Mucosa of rectum (tissue), 2 donors: ENCODE measurements around the gene NOL4L.

Source experiments
- H3K27ac ChIP-seq, 2 donors: one replicate each; pipeline ENCODE4 v1.7.0; 2013; ENCODE audit warnings: inconsistent platforms in 2 of 2, low read depth in 2 of 2, low read length in 2 of 2
- H3K27me3 ChIP-seq, 2 donors: one replicate each; pipeline ENCODE4 v1.7.0; 2013; ENCODE audit warnings: low read length in 2 of 2; ENCODE audit not compliant: control insufficient read depth in 2 of 2, insufficient read depth in 2 of 2
- H3K36me3 ChIP-seq, 2 donors: one replicate each; pipeline ENCODE4 v1.7.0; 2013; ENCODE audit warnings: low read length in 2 of 2; ENCODE audit not compliant: control insufficient read depth in 2 of 2, insufficient read depth in 2 of 2
- H3K4me1 ChIP-seq, 2 donors: one replicate each; pipeline ENCODE4 v1.7.0; 2013; ENCODE audit warnings: low read length in 2 of 2, mild to moderate bottlenecking in 1 of 2; ENCODE audit not compliant: control insufficient read depth in 2 of 2, insufficient read depth in 2 of 2
- H3K4me3 ChIP-seq, 2 donors: one replicate each; pipeline ENCODE4 v1.7.0; 2013; ENCODE audit warnings: low read length in 2 of 2
- H3K9ac ChIP-seq, 2 donors: one replicate each; pipeline ENCODE4 v1.7.0; 2013; ENCODE audit warnings: low read length in 2 of 2, low read depth in 1 of 2, mild to moderate bottlenecking in 1 of 2
- H3K9me3 ChIP-seq, 2 donors: one replicate each; pipeline ENCODE4 v1.7.0; 2013; ENCODE audit warnings: low read length in 2 of 2; ENCODE audit not compliant: control insufficient read depth in 2 of 2
- donor health status: healthy.
- donor health status: Normal muscosa, but diverticular disease.

NOL4L gene

GRCh38 chr20:32606790-32607189 is 21.7 kb upstream of the NOL4L start:
- Histone ChIP-seq H3K27me3 (peaks cover 0 to 3% of the 10 kb centered on the region in 2 donors), H3K4me1 (no peaks in the 10 kb centered on the region), H3K4me3 (no peak overlapping the region), H3K9me3 (no peaks in the 10 kb centered on the region), H3K27ac (no peak overlapping the region), H3K9ac (no peak overlapping the region), H3K36me3 (no peaks in the 10 kb centered on the region)

GRCh38 chr20:32606107-32606506 is 21.0 kb upstream of the NOL4L start:
- H3K27me3 ChIP-seq: peaks cover 0 to 3% of the 10 kb centered on the region in 2 donors
- no peaks in the 10 kb centered on the region for H3K36me3 ChIP-seq
- H3K4me1 ChIP-seq: no peaks in the 10 kb centered on the region
- H3K9me3 ChIP-seq: no peaks in the 10 kb centered on the region
- no peak overlapping the region for H3K27ac ChIP-seq
- H3K9ac ChIP-seq: no peak overlapping the region
- H3K4me3 ChIP-seq: no peak overlapping the region

- H3K9me3 ChIP-seq: no peaks in the 10 kb centered on the region
- no peak overlapping the region for H3K27ac ChIP-seq
- H3K4me1 ChIP-seq: no peaks in the 10 kb centered on the region
- no peak overlapping the region for H3K4me3 ChIP-seq
- H3K9ac ChIP-seq: no peak overlapping the region
- H3K36me3 ChIP-seq: no peaks in the 10 kb centered on the region
- H3K27me3 ChIP-seq: peaks cover 0 to 3% of the 10 kb centered on the region in 2 donors
These were observed 20.1 kb upstream of the NOL4L start for GRCh38 chr20:32605167-32605656.

GRCh38 chr20:32603046-32603726 is 18.1 kb upstream of the NOL4L start:
- Histone ChIP-seq H3K4me1 (no peaks in the 10 kb centered on the region), H3K9ac (no peak overlapping the region), H3K27ac (peak overlapping the region in 1 of 2 donors; percentile 9), H3K36me3 (no peaks in the 10 kb centered on the region), H3K4me3 (no peak overlapping the region), H3K9me3 (no peaks in the 10 kb centered on the region), H3K27me3 (peaks cover 0 to 3% of the 10 kb centered on the region in 2 donors)

GRCh38 chr20:32602273-32602672 is 17.1 kb upstream of the NOL4L start:
- no peak overlapping the region for H3K4me3 ChIP-seq

GRCh38 chr20:32600681-32601237 is 15.6 kb upstream of the NOL4L start:
- no peaks in the 10 kb centered on the region for H3K9me3 ChIP-seq
- no peaks in the 10 kb centered on the region for H3K36me3 ChIP-seq
- no peaks in the 10 kb centered on the region for H3K27me3 ChIP-seq
- H3K4me3 ChIP-seq: no peak overlapping the region
- no peak overlapping the region for H3K27ac ChIP-seq
- no peaks in the 10 kb centered on the region for H3K4me1 ChIP-seq
- no peak overlapping the region for H3K9ac ChIP-seq

More at GRCh38 chr20:32602273-32602672, 17.1 kb upstream of the NOL4L start:
- no peaks in the 10 kb centered on the region for H3K36me3 ChIP-seq
- H3K9me3 ChIP-seq: no peaks in the 10 kb centered on the region
- H3K27ac ChIP-seq: no peak overlapping the region
- H3K4me1 ChIP-seq: no peaks in the 10 kb centered on the region
- peaks cover 0 to 3% of the 10 kb centered on the region in 2 donors for H3K27me3 ChIP-seq
- H3K9ac ChIP-seq: no peak overlapping the region

GRCh38 chr20:32599783-32600340 is 14.7 kb upstream of the NOL4L start:
- Histone ChIP-seq H3K9me3 (no peaks in the 10 kb centered on the region), H3K27me3 (no peaks in the 10 kb centered on the region), H3K27ac (no peak overlapping the region), H3K9ac (no peak overlapping the region), H3K4me3 (no peak overlapping the region), H3K4me1 (no peaks in the 10 kb centered on the region), H3K36me3 (no peaks in the 10 kb centered on the region)

GRCh38 chr20:32598606-32599005 is 13.5 kb upstream of the NOL4L start:
- Histone ChIP-seq H3K27ac (no peak overlapping the region), H3K4me3 (no peak overlapping the region), H3K9me3 (no peaks in the 10 kb centered on the region), H3K4me1 (no peaks in the 10 kb centered on the region), H3K27me3 (no peaks in the 10 kb centered on the region), H3K9ac (no peak overlapping the region), H3K36me3 (no peaks in the 10 kb centered on the region)

GRCh38 chr20:32597714-32598113 is 12.6 kb upstream of the NOL4L start:
- Histone ChIP-seq H3K4me3 (no peak overlapping the region), H3K4me1 (no peaks in the 10 kb centered on the region), H3K36me3 (no peaks in the 10 kb centered on the region), H3K27ac (no peak overlapping the region), H3K9me3 (no peaks in the 10 kb centered on the region), H3K27me3 (no peaks in the 10 kb centered on the region), H3K9ac (no peak overlapping the region)

- H3K27me3 ChIP-seq: no peaks in the 10 kb centered on the region
- no peaks in the 10 kb centered on the region for H3K4me1 ChIP-seq
- H3K4me3 ChIP-seq: no peak overlapping the region
- no peak overlapping the region for H3K27ac ChIP-seq
- no peaks in the 10 kb centered on the region for H3K36me3 ChIP-seq
- H3K9me3 ChIP-seq: no peaks in the 10 kb centered on the region
- H3K9ac ChIP-seq: no peak overlapping the region
These were observed 11.6 kb upstream of the NOL4L start for GRCh38 chr20:32596681-32597252.
